HG03066 (cell line): ENCODE results near the gene NOS1AP.

Experiments
- ATAC-seq: cut with Tn5 transposase; IDR thresholded peaks from one replicate; pipeline ENCODE4 v1.9.1; 2021; ENCODE audit warnings: low read depth; ENCODE audit not compliant: unreplicated experiment

NOS1AP gene

GRCh38 chr1:162353078-162353477, 283.6 kb downstream of the NOS1AP start:
- no peak for ATAC-seq

GRCh38 chr1:162353702-162354101, 284.2 kb downstream of the NOS1AP start:
- no peak for ATAC-seq

- ATAC-seq, result no peak
Measured at GRCh38 chr1:162357681-162358266, 288.3 kb downstream of the NOS1AP start.

GRCh38 chr1:162358928-162359327, 289.4 kb downstream of the NOS1AP start:
- no peak for ATAC-seq

- no peak for ATAC-seq
Measured at GRCh38 chr1:162359523-162360236, 290.2 kb downstream of the NOS1AP start.

GRCh38 chr1:162360237-162360873, 290.9 kb downstream of the NOS1AP start:
- ATAC-seq, result no peak

- no peak for ATAC-seq
Measured at GRCh38 chr1:162360874-162361260, 291.4 kb downstream of the NOS1AP start.

- ATAC-seq, result peak; percentile 15
Measured at GRCh38 chr1:162361349-162361748, 291.9 kb downstream of the NOS1AP start.

GRCh38 chr1:162363823-162364222, 294.3 kb downstream of the NOS1AP start:
- ATAC-seq, result no peak

GRCh38 chr1:162364498-162364897, 295.0 kb downstream of the NOS1AP start:
- ATAC-seq, result no peak

- no peak for ATAC-seq
Measured at GRCh38 chr1:162365284-162366020, 296.0 kb downstream of the NOS1AP start.

- no peak for ATAC-seq
Measured at GRCh38 chr1:162366149-162366548, 296.7 kb downstream of the NOS1AP start.

GRCh38 chr1:162366671-162367070, 297.2 kb downstream of the NOS1AP start:
- no peak for ATAC-seq

GRCh38 chr1:162367073-162367472, 297.6 kb downstream of the NOS1AP start:
- no peak for ATAC-seq

- no peak for ATAC-seq
Measured at GRCh38 chr1:162367772-162368171, 298.3 kb downstream of the NOS1AP start.

GRCh38 chr1:162368451-162368850, 299.0 kb downstream of the NOS1AP start:
- no peak for ATAC-seq

GRCh38 chr1:162369571-162369970, 300.1 kb downstream of the NOS1AP start:
- no peak for ATAC-seq

GRCh38 chr1:162370161-162370560, 300.7 kb downstream of the NOS1AP start:
- no peak for ATAC-seq

- ATAC-seq, result no peak
Measured at GRCh38 chr1:162370721-162371120, 301.2 kb downstream of the NOS1AP start.

- ATAC-seq, result no peak
Measured at GRCh38 chr1:162371611-162372010, 302.1 kb downstream of the NOS1AP start.
